ENCODE measurements around the gene HMSD. TPM values are rescaled to one million over a fixed set of nuclear protein-coding genes. Genes with fewer than 3 reads are reported as not detected.
A peak's percentile ranks its signal among the peaks of the same experiment; 100 is the strongest.

HMSD gene
- total and polyA plus RNA-seq, 5 donors: 0.20 to 1.1 (median 1.1) TPM; not detected in 2

- Histone ChIP-seq H3K4me3 (ENCODE audit: low read length) (no peak overlapping the region), H3K9me3 (ENCODE audit: control insufficient read depth, low read length) (no peaks in the 10 kb centered on the region), H3K4me1 (ENCODE audit: control insufficient read depth, insufficient read depth, low read length) (no peaks in the 10 kb centered on the region), H3K27ac (ENCODE audit: low read length) (no peak overlapping the region), H3K27me3 (ENCODE audit: control insufficient read depth, insufficient read depth) (no peaks in the 10 kb centered on the region)
- ATAC-seq (no peak), DNase-seq (no peak)
- intact Hi-C loops (cut with DNase I): no loop called here
- 44% methylated on average over 1 of the region's 1 CpG for WGBS
Observed at GRCh38 chr18:63960891-63961290, 11.8 kb downstream of the HMSD start.

- H3K27ac ChIP-seq (ENCODE audit: low read length): no peak overlapping the region
- no peaks in the 10 kb centered on the region for H3K9me3 ChIP-seq (ENCODE audit: control insufficient read depth, low read length)
- intact Hi-C loops (cut with DNase I): no loop called here
- no peaks in the 10 kb centered on the region for H3K27me3 ChIP-seq (ENCODE audit: control insufficient read depth, insufficient read depth)
- no peak overlapping the region for H3K4me3 ChIP-seq (ENCODE audit: low read length)
- DNase-seq: no peak
- no peaks in the 10 kb centered on the region for H3K4me1 ChIP-seq (ENCODE audit: control insufficient read depth, insufficient read depth, low read length)
- ATAC-seq: no peak
- 67% methylated on average over 5 of the region's 5 CpGs for WGBS
Observed at GRCh38 chr18:63961435-63961980, 12.4 kb downstream of the HMSD start.

- no peak overlapping the region for H3K4me3 ChIP-seq (ENCODE audit: low read length)
- ATAC-seq: no peak
- H3K4me1 ChIP-seq (ENCODE audit: control insufficient read depth, insufficient read depth, low read length): no peaks in the 10 kb centered on the region
- intact Hi-C loops (cut with DNase I): no loop called here
- H3K9me3 ChIP-seq (ENCODE audit: control insufficient read depth, low read length): no peaks in the 10 kb centered on the region
- WGBS: 36% methylated on average over 1 of the region's 1 CpG
- DNase-seq: no peak
- no peak overlapping the region for H3K27ac ChIP-seq (ENCODE audit: low read length)
- H3K27me3 ChIP-seq (ENCODE audit: control insufficient read depth, insufficient read depth): no peaks in the 10 kb centered on the region
Observed at GRCh38 chr18:63962137-63962536, 13.0 kb downstream of the HMSD start.

- Histone ChIP-seq H3K4me1 (ENCODE audit: control insufficient read depth, insufficient read depth, low read length) (no peaks in the 10 kb centered on the region), H3K27ac (ENCODE audit: low read length) (no peak overlapping the region), H3K4me3 (ENCODE audit: low read length) (no peak overlapping the region), H3K27me3 (ENCODE audit: control insufficient read depth, insufficient read depth) (no peaks in the 10 kb centered on the region), H3K9me3 (ENCODE audit: control insufficient read depth, low read length) (no peaks in the 10 kb centered on the region)
- WGBS: 45% methylated on average over 1 of the region's 1 CpG
- intact Hi-C loops (cut with DNase I): no loop called here
- ATAC-seq (peak; percentile 45 to 69), DNase-seq (peak in 2 of 3 donors; percentile 40 to 47)
Observed at GRCh38 chr18:63963615-63964256, 14.6 kb downstream of the HMSD start.

GRCh38 chr18:63964908-63965307 is 15.8 kb downstream of the HMSD start:
- ATAC-seq: no peak
- intact Hi-C loops (cut with DNase I): no loop called here
- no peak overlapping the region for H3K4me3 ChIP-seq (ENCODE audit: low read length)
- no peaks in the 10 kb centered on the region for H3K9me3 ChIP-seq (ENCODE audit: control insufficient read depth, low read length)
- no peak for DNase-seq
- no peaks in the 10 kb centered on the region for H3K27me3 ChIP-seq (ENCODE audit: control insufficient read depth, insufficient read depth)
- no peak overlapping the region for H3K27ac ChIP-seq (ENCODE audit: low read length)
- H3K4me1 ChIP-seq (ENCODE audit: control insufficient read depth, insufficient read depth, low read length): no peaks in the 10 kb centered on the region

- Histone ChIP-seq H3K27ac (ENCODE audit: low read length) (no peak overlapping the region), H3K27me3 (ENCODE audit: control insufficient read depth, insufficient read depth) (no peaks in the 10 kb centered on the region), H3K9me3 (ENCODE audit: control insufficient read depth, low read length) (no peaks in the 10 kb centered on the region), H3K4me3 (ENCODE audit: low read length) (no peak overlapping the region), H3K4me1 (ENCODE audit: control insufficient read depth, insufficient read depth, low read length) (no peaks in the 10 kb centered on the region)
- ATAC-seq: no peak
- intact Hi-C loops (cut with DNase I): no loop called here
- 81% methylated on average over 5 of the region's 5 CpGs for WGBS
- DNase-seq: no peak
Observed at GRCh38 chr18:63965716-63966330, 16.7 kb downstream of the HMSD start.

GRCh38 chr18:63969942-63970808 is 21.1 kb downstream of the HMSD start, which contains the start of gene SERPINB8:
SERPINB8 (plus strand) TSS chr18:63970081; CDS start chr18:63978309, 8,228 bp downstream.
- H3K9me3 ChIP-seq (ENCODE audit: control insufficient read depth, low read length): no peaks in the 10 kb centered on the region

GRCh38 chr18:63970809-63971205 is 21.7 kb downstream of the HMSD start:
- Histone ChIP-seq H3K27me3 (ENCODE audit: control insufficient read depth, insufficient read depth) (no peaks in the 10 kb centered on the region), H3K4me1 (ENCODE audit: control insufficient read depth, insufficient read depth, low read length) (no peaks in the 10 kb centered on the region), H3K9me3 (ENCODE audit: control insufficient read depth, low read length) (no peaks in the 10 kb centered on the region), H3K4me3 (ENCODE audit: low read length) (peak overlapping the region; percentile 91), H3K27ac (ENCODE audit: low read length) (peak overlapping the region; percentile 79)
- intact Hi-C loops (cut with DNase I): no loop called here
- DNase-seq: peak; percentile 48 to 82 (median 77)
- 19% methylated on average over 18 of the region's 18 CpGs for WGBS
- peak; percentile 75 to 79 for ATAC-seq

More at GRCh38 chr18:63969942-63970808, 21.1 kb downstream of the HMSD start, which contains the start of gene SERPINB8:
- no peaks in the 10 kb centered on the region for H3K4me1 ChIP-seq (ENCODE audit: control insufficient read depth, insufficient read depth, low read length)
- ATAC-seq: peak; percentile 99
- H3K27ac ChIP-seq (ENCODE audit: low read length): peak within 1 kb of the TSS; percentile 99
- peak; percentile 94 to 97 (median 97) for DNase-seq
- under 1% methylated on average over 62 of the region's 62 CpGs for WGBS
- intact Hi-C loops (cut with DNase I): no loop called here
- peak within 1 kb of the TSS; percentile 91 for H3K4me3 ChIP-seq (ENCODE audit: low read length)
- H3K27me3 ChIP-seq (ENCODE audit: control insufficient read depth, insufficient read depth): no peaks in the 10 kb centered on the region

- DNase-seq: no peak
- H3K4me1 ChIP-seq (ENCODE audit: control insufficient read depth, insufficient read depth, low read length): no peaks in the 10 kb centered on the region
- no peaks in the 10 kb centered on the region for H3K9me3 ChIP-seq (ENCODE audit: control insufficient read depth, low read length)
- intact Hi-C loops (cut with DNase I): no loop called here
- no peak overlapping the region for H3K27ac ChIP-seq (ENCODE audit: low read length)
- ATAC-seq: no peak
- H3K27me3 ChIP-seq (ENCODE audit: control insufficient read depth, insufficient read depth): no peaks in the 10 kb centered on the region
- no peak overlapping the region for H3K4me3 ChIP-seq (ENCODE audit: low read length)
- WGBS: 73% methylated on average over 13 of the region's 13 CpGs
Observed at GRCh38 chr18:63971320-63972001, 22.4 kb downstream of the HMSD start.

GRCh38 chr18:63972002-63972376 is 22.9 kb downstream of the HMSD start:
- no peaks in the 10 kb centered on the region for H3K27me3 ChIP-seq (ENCODE audit: control insufficient read depth, insufficient read depth)
- no peak overlapping the region for H3K4me3 ChIP-seq (ENCODE audit: low read length)
- no peak for ATAC-seq
- no peak for DNase-seq
- intact Hi-C loops (cut with DNase I): no loop called here
- no peak overlapping the region for H3K27ac ChIP-seq (ENCODE audit: low read length)
- 77% methylated on average over 5 of the region's 5 CpGs for WGBS
- no peaks in the 10 kb centered on the region for H3K9me3 ChIP-seq (ENCODE audit: control insufficient read depth, low read length)
- H3K4me1 ChIP-seq (ENCODE audit: control insufficient read depth, insufficient read depth, low read length): no peaks in the 10 kb centered on the region

Data from right cardiac atrium (tissue), 5 donors.